ENCODE measurements around the gene RNASE8.
A peak's percentile ranks its signal among the peaks of the same experiment; 100 is the strongest.

RNASE8 gene

GRCh38 chr14:21104448-21105060 is 46.9 kb downstream of the RNASE8 start:
- no peak for DNase-seq (ENCODE audit: low read depth)
- peak; percentile 100 for TF ChIP-seq CTCF (conservative IDR thresholded peaks at IDR 0.05; ENCODE audit: low read depth, low read length)
- peak overlapping the region; percentile 80 for H3K4me3 ChIP-seq (ENCODE audit: low read length)

- no peak for TF ChIP-seq CTCF (conservative IDR thresholded peaks at IDR 0.05; ENCODE audit: low read depth, low read length)
- no peak overlapping the region for H3K4me3 ChIP-seq (ENCODE audit: low read length)
- DNase-seq (ENCODE audit: low read depth): no peak
Measured at GRCh38 chr14:21105095-21105494, 47.5 kb downstream of the RNASE8 start.

GRCh38 chr14:21106176-21106497 is 48.5 kb downstream of the RNASE8 start:
- H3K4me3 ChIP-seq (ENCODE audit: low read length): peak overlapping the region; percentile 7
- TF ChIP-seq CTCF (conservative IDR thresholded peaks at IDR 0.05; ENCODE audit: low read depth, low read length): no peak
- DNase-seq (ENCODE audit: low read depth): no peak

GRCh38 chr14:21106498-21107282 is 49.1 kb downstream of the RNASE8 start:
- TF ChIP-seq CTCF (conservative IDR thresholded peaks at IDR 0.05; ENCODE audit: low read depth, low read length): peak; percentile 99
- no peak for DNase-seq (ENCODE audit: low read depth)
- H3K4me3 ChIP-seq (ENCODE audit: low read length): peak overlapping the region; percentile 7

- no peak overlapping the region for H3K4me3 ChIP-seq (ENCODE audit: low read length)
- DNase-seq (ENCODE audit: low read depth): no peak
- no peak for TF ChIP-seq CTCF (conservative IDR thresholded peaks at IDR 0.05; ENCODE audit: low read depth, low read length)
Measured at GRCh38 chr14:21107283-21107800, 49.7 kb downstream of the RNASE8 start.
